Measurements from ENCODE around the gene WFDC2. TPM values are rescaled to one million over a fixed set of nuclear protein-coding genes. Genes with fewer than 3 reads are reported as not detected.

The WFDC2 gene
- total and polyA plus RNA-seq, 2 of the 13 experiments (the other 11 are each of a cell fraction or from before 2014, with no cell fraction given) = 0.33 TPM; not detected in 1

DNA sequence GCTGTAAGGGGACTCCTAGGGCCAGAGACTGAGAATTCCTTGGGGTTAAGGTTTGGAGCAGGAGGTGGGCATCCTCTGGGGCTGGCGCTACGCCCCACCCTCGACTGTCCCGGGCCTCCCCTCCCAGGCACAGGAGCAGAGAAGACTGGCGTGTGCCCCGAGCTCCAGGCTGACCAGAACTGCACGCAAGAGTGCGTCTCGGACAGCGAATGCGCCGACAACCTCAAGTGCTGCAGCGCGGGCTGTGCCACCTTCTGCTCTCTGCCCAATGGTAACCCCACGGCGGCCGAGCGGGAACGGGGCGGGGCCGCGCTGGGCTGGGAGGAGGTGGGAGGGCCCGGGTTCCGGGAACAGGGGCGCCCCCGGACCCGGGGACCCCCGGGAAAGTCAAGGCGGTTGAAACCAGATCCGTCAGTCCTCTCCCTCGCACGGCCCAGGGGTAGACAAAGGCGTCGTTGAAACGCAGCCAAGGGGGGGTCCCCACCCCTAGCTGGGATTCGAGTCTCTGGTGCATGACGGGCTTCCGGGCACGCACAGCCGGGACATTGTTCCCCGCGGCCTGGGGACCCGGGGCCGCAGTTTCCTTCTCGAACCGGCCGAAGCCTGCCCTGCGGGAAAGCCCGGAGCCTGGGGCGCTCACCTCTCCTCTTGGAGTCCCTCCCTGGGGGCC lies 844 bp downstream of the WFDC2 start (continued):
- TF ChIP-seq ZNF20 (CRISPR knock-in tag; IDR thresholded peaks at IDR 0.05) (no peak), DR1 (CRISPR knock-in tag; IDR thresholded peaks at IDR 0.05) (no peak; the same call in 1 of the 2 replicates), ZSCAN9 (CRISPR knock-in tag; IDR thresholded peaks at IDR 0.05; ENCODE audit: borderline replicate concordance) (no peak), MXD4 (CRISPR knock-in tag; IDR thresholded peaks at IDR 0.05) (no peak), CBX5 (CRISPR knock-in tag; IDR thresholded peaks at IDR 0.05; ENCODE audit: borderline replicate concordance) (no peak), ESRRA (CRISPR knock-in tag; IDR thresholded peaks at IDR 0.05; ENCODE audit: low read depth) (no peak), ZNF839 (CRISPR knock-in tag; IDR thresholded peaks at IDR 0.05; ENCODE audit: borderline replicate concordance) (no peak), ZSCAN20 (CRISPR knock-in tag; IDR thresholded peaks at IDR 0.05; ENCODE audit: borderline replicate concordance) (no peak), MTA1 (CRISPR knock-in tag; IDR thresholded peaks at IDR 0.05; ENCODE audit: borderline replicate concordance) (no peak), ZNF703 (CRISPR knock-in tag; IDR thresholded peaks at IDR 0.05; ENCODE audit: borderline replicate concordance) (no peak), ZNF407 (CRISPR knock-in tag; IDR thresholded peaks at IDR 0.05; ENCODE audit: not compliant biosample characterization) (no peak), RBM39 (IDR thresholded peaks at IDR 0.05; ENCODE audit: low read depth, low read length, poor library complexity, severe bottlenecking) (no peak), SAFB2 (CRISPR knock-in tag; IDR thresholded peaks at IDR 0.05; ENCODE audit: borderline replicate concordance, low read depth) (no peak), ZBTB1 (CRISPR knock-in tag; IDR thresholded peaks at IDR 0.05; ENCODE audit: borderline replicate concordance) (no peak), ZNF333 (CRISPR knock-in tag; IDR thresholded peaks at IDR 0.05; ENCODE audit: borderline replicate concordance) (no peak), ADNP (CRISPR knock-in tag; IDR thresholded peaks at IDR 0.05) (no peak)
- TF ChIP-seq, protein P1, sequence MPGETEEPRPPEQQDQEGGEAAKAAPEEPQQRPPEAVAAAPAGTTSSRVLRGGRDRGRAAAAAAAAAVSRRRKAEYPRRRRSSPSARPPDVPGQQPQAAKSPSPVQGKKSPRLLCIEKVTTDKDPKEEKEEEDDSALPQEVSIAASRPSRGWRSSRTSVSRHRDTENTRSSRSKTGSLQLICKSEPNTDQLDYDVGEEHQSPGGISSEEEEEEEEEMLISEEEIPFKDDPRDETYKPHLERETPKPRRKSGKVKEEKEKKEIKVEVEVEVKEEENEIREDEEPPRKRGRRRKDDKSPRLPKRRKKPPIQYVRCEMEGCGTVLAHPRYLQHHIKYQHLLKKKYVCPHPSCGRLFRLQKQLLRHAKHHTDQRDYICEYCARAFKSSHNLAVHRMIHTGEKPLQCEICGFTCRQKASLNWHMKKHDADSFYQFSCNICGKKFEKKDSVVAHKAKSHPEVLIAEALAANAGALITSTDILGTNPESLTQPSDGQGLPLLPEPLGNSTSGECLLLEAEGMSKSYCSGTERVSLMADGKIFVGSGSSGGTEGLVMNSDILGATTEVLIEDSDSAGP (CRISPR knock-in tag; IDR thresholded peaks at IDR 0.05; ENCODE audit: borderline replicate concordance) = peak; percentile 51; the same call in 1 of the 2 replicates
- TF ChIP-seq, protein P2, sequence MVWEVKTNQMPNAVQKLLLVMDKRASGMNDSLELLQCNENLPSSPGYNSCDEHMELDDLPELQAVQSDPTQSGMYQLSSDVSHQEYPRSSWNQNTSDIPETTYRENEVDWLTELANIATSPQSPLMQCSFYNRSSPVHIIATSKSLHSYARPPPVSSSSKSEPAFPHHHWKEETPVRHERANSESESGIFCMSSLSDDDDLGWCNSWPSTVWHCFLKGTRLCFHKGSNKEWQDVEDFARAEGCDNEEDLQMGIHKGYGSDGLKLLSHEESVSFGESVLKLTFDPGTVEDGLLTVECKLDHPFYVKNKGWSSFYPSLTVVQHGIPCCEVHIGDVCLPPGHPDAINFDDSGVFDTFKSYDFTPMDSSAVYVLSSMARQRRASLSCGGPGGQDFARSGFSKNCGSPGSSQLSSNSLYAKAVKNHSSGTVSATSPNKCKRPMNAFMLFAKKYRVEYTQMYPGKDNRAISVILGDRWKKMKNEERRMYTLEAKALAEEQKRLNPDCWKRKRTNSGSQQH (CRISPR knock-in tag; IDR thresholded peaks at IDR 0.05; ENCODE audit: low read depth) = no peak

Measured in HepG2 (cell line).